GM21825 (cell line): ENCODE data around the gene STK31.
"Not testable (repeated sequence)": the region's sequence is repeated elsewhere in the genome, so short reads cannot be mapped to it uniquely, and the experiment has no call there.

ENCODE experiments used
- ATAC-seq: cut with Tn5 transposase; IDR thresholded peaks from one replicate; pipeline ENCODE4 v1.9.1; 2021; ENCODE audit warnings: mild to moderate bottlenecking, moderate library complexity; ENCODE audit not compliant: unreplicated experiment

Gene STK31

DNA sequence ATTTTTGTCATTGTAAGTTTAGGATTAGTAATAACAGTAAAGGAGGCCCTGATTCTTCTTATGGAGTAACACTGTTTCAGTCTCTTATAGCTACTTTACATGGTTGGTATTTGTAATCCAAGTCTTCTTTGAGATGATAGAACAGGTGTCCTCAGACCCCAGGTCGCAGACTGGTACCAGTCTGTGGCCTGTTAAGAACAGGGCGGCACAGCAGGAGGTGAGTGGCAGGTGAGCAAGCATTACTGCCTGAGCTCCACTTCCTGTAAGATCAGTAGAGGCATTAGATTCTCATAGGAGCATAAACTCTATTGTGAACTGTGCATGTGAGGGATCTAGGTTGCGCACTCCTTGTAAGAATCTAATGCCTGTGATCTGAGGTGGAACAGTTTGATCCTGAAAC is 77.3 kb downstream of the STK31 start:
- no peak for ATAC-seq

DNA sequence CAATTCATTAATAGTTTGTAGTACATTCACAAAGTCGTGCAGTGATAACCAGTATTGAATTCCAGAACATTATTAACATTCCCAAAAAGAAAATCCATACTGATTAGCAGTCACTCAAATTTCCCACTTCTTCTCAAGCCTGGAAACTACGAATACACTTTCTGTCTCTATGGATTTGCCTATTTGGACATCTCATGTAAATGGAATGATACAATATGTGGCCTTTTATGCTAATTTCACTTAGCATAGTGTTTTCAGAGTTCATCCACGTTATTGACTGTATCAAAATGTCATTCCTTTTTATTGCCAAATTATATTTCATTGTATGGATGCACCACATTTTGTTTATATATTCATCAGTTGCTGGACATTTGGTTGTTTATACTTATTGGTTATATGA is 78.8 kb downstream of the STK31 start:
- ATAC-seq, result no peak

DNA sequence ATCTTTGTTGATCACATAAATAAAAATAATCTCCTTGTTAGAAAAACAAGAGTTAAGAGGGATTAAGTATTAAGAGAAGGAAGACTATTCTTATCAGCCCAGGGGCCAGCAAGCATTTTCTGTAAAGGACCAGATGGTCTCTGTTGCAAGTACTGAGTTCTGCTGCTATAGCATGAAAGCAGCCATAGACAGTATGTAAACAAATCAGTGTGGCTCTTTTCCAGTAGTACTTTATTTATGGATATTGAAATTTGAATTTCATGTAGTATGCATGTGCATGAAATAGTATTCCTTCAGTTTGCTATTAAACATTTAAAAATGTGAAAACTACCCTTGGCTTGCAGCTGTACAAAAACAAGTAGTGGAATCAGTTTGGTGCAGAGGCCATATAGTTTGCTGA is 81.7 kb downstream of the STK31 start:
- ATAC-seq, result no peak

DNA sequence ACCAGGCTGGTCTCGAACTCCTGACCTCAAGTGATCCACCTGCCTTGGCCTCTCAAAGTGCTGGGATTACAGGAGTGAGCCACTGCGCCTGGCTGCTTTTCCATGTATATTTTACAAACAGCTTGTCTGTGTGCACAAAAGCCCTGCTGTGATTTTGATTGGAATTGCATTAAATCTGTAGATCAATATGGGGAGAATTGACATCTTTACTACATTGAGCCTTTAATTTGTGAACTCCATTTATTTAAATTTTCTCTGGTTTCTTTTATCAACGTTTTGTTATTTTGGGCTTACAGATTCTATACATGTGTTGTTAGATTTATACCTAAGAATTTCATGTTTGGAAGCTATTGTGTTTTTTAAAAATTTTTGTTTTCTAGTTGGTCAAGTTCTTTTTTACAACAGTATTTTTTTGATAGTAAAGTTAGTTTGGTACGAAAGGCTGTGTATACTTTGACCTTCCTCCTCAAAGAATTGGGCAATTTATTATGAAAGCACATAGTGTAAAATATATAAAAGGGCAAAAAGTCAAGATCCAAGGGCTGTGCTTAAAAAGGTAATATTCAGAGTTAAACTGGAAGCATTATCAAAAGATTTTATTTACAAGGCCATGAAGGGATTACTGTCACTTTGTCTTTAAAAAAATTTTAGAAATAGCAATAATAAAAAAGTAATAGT is 92.8 kb downstream of the STK31 start:
- ATAC-seq, result no peak

DNA sequence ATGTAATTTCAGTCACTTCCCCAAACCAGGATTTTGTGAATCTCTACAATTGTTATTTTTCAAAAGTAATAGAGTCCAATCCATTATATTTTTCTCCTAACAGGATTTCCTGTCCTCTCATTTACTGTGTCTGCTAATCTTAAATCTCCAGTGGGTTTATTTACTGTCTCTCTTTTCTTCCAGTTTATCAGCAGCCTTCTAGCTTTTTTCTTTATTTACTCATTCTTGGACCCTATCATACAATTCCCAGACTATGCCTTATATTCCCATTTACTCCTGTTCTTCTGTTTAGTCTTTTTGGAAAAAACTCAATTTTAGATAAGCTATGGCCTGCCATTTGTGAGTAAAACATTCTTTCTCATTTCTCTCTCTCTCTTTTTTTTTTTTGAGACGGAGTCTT is 94.7 kb downstream of the STK31 start:
- ATAC-seq, result no peak

DNA sequence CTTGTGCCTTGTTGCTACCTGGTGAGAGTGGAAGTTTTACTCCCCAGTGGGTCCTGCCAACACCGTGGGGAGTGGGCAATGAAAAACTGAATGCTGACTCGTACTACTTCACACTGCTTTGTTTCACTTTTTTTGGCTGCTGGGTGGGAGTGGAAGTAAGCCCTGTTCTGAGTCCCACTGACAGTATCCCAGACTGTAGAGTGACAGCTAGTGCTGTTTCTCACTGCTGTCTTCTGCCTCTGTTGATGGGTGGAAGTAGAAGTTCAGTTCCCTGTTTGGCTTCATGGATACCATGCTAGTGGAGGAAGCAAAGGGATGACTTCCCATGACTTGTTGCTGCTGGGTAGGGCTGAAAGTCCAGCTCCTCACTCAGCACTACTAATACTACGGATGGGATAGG is 98.4 kb downstream of the STK31 start:
- ATAC-seq, result no peak

DNA sequence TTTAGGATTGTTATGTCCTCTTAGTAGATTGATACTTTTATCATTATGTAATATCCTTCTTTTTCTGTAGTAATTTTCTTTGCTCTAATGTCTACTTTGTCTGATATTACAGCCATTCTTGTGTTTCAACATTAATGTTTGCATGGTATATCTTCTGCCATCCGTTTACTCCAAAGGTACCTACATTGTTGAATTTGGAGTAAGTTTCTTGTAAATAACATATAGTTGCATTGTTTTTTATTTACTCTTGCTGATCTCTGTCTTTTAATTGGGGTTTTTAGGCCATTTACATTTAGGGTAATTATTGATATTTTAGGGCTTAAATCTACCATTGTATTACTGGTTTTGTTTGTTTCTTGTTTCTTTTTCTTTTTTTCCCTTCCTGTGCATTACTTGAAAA is 100.1 kb downstream of the STK31 start:
- ATAC-seq, result no peak

DNA sequence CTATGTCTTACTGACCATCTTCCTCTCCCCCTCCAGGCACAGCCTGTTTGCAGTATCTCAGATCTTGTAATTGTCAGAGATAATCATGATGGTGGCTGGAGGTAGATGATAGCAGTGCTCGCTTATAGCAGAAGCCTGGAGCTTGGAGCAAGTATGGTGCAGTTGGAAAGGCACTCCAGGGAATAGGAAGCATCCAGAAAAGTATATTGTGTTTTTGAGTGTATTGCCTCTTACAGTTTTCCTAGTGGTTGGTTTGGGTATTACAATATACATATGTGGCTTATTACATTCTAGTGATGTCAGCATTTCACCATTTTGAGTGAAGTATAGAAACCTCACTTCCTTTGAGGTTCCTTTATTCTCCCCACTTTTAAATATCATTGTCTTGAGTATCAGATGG is 101.5 kb downstream of the STK31 start:
- no peak for ATAC-seq

DNA sequence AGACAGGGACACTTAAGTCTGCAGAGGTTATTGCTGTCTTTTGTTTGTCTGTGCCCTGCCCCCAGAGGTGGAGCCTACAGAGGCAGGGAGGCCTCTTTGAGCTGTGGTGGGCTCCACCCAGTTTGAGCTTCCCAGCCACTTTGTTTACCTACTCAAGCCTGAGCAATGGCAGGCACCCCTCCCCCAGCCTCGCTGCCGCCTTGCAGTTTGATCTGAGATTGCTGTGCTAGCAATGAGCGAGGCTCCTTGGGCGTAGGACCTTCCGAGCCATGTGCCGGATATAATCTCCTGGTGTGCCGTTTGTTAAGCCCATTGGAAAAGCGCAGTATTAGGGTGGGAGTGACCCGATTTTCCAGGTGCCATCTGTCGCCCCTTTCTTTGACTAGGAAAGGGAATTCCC is 118.1 kb downstream of the STK31 start:
- not testable (repeated sequence) for ATAC-seq

DNA sequence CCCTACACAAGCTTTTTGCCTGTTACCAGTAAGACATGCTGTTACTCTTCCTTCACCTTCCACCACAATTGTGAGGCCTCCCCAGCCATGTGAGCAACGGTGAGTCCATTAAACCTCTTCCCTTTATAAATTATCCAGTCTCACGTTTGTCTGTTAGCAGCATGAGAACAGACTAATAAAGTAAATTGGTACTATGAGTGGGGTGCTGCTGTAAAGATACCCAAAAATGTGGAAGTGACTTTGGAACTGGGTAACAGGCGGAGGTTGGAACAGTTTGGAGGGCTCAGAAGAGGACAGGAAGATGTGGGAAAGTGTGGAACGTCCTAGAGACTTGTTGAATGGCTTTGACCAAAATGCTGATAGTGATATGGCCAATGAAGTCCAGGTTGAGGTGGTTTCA is 122.7 kb downstream of the STK31 start:
- not testable (repeated sequence) for ATAC-seq

DNA sequence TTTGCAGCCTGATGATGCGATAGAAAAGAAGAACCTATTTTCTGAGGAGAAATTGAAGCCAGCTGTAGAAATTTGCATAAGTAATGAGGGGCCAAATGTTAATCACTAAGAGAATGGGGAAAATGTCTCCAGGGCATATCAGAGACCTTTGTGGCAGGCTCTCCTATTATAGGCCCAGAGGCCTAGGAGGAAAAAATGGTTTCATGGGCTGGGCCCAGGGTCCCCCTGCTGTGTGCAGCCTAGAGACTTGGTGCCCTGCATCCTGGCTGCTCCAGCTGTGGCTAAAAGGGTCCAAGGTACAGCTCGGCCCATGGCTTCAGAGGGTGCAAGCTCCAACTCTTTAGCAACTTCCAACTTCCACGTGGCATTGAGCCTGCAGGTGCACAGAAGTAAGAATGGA is 123.4 kb downstream of the STK31 start:
- no peak for ATAC-seq

DNA sequence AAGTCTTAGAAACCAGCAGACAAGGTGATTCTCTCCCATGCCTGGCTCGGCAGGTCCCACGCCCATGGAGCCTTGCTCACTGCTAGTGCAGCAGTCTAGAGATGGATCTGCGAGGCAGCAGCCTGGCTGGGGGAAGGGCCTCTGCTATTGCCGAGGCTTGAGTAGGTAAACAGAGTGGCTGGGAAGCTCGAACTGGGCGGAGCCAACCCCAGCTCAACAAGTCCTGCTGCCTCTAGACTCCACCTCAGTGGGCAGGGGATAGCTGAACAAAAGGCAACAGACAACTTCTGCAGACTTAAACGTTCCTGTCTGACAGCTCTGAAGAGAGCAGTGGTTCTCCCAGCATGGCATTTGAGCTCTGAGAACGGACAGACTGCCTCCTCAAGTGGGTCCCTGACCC is 134.8 kb downstream of the STK31 start:
- ATAC-seq, result not testable (repeated sequence)

DNA sequence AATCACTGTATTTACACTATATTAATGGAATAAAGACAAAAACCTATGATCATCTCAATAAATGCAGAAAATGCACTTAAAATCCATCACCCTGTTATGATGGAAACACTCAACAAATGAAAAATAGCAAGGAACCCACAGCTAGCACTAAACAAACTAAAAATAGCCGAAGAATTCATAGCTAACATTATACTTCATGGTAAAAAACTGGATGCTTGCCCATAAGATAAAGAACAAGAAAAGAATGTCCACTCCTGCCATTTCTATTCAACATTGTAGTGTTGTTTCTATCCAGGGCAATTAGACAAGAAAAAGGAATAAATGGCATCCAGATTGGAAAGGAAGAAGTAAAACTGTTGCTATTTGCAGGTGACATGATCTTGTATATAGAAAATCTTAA is 142.1 kb downstream of the STK31 start:
- no peak for ATAC-seq

DNA sequence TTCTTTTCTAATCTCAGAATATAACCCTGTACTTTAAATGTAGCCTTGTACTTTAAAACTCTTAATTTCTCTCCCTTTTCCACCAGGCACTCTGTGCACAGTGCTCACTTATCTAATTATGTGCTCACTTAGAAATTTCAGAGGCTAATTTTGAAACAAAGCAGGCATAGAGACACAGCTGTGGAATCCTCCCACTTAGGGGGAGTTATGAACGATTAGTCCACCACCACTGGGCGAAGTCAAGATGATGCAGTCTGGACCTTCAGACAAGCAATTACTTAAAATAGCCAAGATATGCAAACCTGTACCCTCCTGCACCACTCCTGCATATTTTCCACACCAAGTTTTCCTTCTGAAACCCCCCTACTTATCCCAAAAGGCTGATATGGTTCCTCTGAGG is 143.0 kb downstream of the STK31 start:
- no peak for ATAC-seq

DNA sequence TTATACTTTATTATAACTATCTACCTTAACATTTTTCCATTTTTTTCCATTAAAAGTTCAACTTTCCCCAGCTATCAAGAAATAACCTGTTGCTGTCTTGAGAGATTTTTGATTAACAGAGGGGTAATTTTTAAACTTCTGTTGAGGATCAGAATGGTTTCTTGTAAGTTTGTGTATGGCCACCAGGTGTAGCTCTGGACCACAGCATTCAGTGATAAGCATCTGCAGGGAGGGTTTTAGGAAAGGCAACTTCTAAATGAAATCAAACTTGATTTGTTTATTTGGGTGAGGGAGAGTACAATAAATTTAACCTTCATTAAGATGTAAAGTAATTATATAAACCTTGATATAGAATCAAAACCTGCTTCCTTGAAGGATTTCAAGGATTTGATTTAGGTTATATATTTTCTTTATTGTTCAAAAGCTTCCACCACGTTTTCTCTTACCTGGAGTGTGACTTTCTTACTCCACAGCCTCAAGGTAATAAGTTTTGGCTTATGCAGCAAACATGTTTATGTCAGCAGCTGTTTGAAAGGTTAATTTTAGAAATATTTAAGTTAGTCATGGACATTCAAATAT is 153.3 kb downstream of the STK31 start:
- no peak for ATAC-seq

DNA sequence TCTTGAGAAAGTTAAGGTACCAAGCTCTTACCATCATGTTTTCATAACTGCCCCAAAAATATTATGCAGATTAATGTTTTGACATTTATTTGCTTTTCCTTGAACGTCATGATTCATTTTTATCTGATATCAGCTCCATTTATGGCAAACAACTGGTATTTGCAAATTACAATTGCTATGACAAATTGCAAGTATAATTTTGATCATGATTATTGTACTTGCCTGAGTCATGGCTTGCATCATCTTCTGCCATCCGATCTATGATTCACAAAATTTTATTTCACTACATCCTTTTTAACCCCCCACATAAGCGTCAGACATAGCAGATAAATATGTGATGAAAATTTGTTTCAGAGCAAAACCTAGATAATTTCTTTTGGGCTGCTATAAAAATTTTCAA is 155.0 kb downstream of the STK31 start:
- ATAC-seq, result no peak

DNA sequence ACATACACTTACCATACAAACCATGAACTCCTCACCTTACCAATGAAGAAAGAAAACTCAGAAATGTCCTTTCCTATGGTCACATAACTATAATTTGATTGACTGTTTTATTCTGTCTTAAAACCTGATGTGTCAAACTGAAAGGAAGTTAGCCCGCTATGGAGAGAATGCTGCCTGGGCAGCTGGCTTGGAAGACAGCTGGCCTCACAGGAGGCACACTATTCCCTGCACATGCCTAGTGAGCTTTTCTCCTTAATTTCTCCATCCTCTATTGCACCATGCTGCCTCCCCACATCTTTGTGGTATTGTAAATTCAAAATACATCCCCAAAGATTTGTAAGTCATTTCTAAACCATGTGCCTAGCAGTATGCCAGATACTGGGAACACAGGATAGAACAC is 163.3 kb downstream of the STK31 start:
- no peak for ATAC-seq

DNA sequence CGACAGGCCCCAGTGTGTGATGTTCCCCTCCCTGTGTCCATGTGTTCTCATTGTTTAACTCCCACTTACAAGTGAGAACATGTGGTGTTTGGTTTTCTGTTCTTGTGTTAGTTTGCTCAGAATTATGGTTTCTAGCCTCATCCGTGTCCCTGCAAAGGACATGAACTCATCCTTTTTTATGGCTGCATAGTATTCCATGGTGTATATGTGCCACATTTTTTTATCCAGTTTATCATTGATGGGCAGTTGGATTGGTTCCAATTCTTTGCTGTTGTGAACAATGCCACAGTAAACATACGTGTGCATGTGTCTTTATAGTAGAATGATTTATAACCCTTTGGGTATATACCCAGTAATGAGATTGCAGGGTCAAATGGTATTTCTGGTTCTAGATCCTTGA is 166.5 kb downstream of the STK31 start:
- ATAC-seq, result not testable (repeated sequence)
